ENCODE data around the gene DCAF6.
A peak's percentile ranks its signal among the peaks of the same experiment; 100 is the strongest.

Gene DCAF6

GRCh38 chr1:167957710-167958109 lies 21.2 kb downstream of the DCAF6 start:
- peak; percentile 27 for DNase-seq (ENCODE audit: low read depth)

- no peak for DNase-seq (ENCODE audit: low read depth)
Observed at GRCh38 chr1:167964646-167965045, 28.2 kb downstream of the DCAF6 start.

DNA sequence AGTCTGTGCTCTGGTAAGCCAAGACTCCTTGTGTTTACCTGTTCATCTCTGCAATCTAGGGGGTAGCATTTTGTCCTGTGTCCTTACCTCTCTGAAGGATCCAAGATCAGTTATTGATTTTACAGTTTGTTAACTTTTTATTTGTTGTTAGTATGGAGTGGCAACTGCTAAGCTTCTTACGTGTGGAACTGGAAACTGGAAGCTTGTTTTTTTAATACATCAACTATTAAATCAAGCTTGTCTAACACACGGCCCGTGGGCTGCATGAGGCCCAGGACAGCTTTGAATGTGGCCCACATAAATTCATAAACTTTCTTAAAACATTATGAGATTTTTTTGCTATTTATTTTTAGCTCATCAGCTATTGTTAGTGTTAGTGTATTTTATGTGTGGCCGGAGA lies 29.6 kb downstream of the DCAF6 start:
- DNase-seq (ENCODE audit: low read depth), result no peak

GRCh38 chr1:167968569-167968968 lies 32.1 kb downstream of the DCAF6 start:
- no peak for DNase-seq (ENCODE audit: low read depth)

DNA sequence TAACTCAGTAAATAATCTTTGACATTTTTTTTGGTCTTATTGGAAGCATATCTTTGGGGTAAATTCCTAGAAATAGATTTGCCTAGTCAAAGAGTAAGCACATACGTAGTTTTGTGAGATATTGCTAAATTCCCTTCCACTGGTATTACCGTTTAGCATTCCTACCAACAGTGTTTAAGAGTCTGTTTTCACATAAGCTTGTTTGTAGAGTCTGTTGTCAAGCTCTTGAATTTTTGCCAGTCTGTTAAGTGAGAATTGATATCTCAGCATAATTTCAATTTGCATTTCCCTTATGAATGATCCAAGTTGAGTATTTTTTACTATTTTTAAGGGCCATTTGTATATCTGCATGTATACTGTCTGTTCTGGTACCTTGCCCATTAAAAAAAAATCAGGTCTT lies 37.3 kb downstream of the DCAF6 start:
- DNase-seq (ENCODE audit: low read depth), result no peak

GRCh38 chr1:167974698-167975097 lies 38.2 kb downstream of the DCAF6 start:
- DNase-seq (ENCODE audit: low read depth), result no peak

- DNase-seq (ENCODE audit: low read depth), result no peak
Observed at GRCh38 chr1:167977245-167977644, 40.8 kb downstream of the DCAF6 start.

GRCh38 chr1:167981933-167982332 lies 45.5 kb downstream of the DCAF6 start:
- peak; percentile 56 for DNase-seq (ENCODE audit: low read depth)

DNA sequence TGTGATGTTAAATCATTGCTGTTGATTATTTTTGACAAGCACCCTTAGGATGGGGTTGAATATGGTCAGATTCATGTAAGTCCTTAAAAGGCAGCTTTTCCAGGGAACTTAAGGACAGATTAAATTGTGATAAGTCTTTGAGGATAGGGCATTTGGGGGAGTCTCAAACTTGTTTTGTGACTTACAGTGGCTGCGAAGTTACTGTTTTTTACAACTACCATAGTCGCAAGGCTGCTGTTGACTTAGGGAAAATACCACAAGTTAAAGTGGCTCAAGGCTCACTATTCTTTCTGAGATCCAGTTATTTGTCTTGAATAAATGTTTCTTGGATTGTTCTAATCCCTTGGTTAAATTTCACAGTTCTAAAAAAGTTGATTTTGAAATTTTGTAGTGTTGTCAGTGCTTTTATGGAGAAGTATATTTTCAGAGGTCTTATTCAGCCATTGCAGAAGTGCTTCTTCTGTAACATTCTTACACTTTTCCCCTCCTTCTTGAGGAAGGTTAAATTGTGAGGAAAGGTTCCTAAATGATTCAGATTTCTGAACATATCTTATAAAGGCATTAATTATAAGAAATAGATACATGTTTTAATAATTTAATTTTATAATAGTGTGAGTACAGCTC lies 47.4 kb downstream of the DCAF6 start:
- DNase-seq (ENCODE audit: low read depth), result no peak

GRCh38 chr1:167984886-167985489 lies 48.5 kb downstream of the DCAF6 start:
- DNase-seq (ENCODE audit: low read depth), result no peak

GRCh38 chr1:167987174-167987573 lies 50.7 kb downstream of the DCAF6 start:
- no peak for DNase-seq (ENCODE audit: low read depth)

GRCh38 chr1:167991546-167991945 lies 55.1 kb downstream of the DCAF6 start:
- no peak for DNase-seq (ENCODE audit: low read depth)

GRCh38 chr1:167993720-167994119 lies 57.2 kb downstream of the DCAF6 start:
- no peak for DNase-seq (ENCODE audit: low read depth)

GRCh38 chr1:167994560-167994959 lies 58.1 kb downstream of the DCAF6 start:
- DNase-seq (ENCODE audit: low read depth), result no peak

DNA sequence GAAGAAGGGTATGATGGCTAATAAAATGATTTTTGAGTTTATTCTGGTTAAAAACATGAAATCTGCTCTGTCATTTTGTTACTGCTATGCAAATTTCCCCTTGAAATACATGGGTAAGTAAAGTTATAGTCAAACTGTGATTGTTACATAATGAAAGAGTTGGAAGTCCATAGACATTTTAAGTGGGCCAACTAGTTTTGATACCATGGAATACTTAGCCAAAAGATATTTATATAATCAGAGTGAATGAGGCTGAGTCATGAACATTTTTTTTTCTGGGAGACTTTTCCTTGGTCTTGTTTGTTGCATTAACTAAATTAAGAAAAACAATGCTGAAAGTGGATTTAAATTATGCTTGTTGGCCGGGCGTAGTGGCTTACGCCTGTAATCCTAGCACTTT lies 58.6 kb downstream of the DCAF6 start:
- DNase-seq (ENCODE audit: low read depth), result peak; percentile 23

- DNase-seq (ENCODE audit: low read depth), result no peak
Observed at GRCh38 chr1:167996266-167996665, 59.8 kb downstream of the DCAF6 start.

DNA sequence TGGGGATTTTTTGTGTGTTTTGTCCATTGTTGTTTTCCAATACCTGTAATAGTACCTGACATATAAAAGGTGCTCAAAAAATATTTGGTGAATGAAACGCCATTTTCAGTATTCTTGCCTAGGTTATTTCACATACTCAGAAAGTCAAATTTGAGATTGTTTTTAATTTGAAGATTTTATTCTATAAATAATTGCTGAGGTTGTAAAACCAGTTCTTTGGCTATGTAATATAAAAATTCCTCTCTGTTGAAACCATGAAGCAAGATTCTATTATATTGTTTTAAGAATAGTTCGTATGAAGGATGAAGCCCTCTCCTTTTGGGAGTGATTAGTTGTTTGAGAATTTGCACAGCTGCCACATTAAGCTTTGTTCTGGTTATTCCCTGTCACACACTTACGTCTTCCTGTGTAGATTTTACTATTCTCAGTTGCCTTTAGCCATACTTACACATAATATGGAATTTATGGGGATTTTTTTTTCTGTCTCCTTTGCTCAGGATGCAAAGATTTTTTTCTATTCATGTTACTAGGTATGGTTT lies 60.6 kb downstream of the DCAF6 start:
- DNase-seq (ENCODE audit: low read depth), result no peak

DNA sequence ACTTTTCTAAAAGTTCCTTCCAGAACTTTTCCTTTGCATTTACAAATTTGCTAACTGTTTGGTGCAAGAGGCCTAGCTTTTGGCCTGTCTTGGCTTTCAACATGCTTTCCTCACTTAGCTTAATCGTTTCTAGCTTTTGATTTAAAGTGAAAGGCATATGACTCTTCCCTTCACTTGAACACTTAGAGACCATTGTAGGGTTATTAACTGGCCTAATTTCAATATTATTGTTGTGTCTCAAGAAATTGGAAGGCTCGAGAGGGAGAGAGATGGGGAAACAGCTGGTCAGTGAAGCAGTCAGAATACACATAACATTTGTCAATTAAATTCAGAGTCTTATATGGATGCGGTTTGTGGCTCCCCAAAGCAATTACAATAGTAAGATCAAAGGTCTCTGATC lies 63.4 kb downstream of the DCAF6 start:
- DNase-seq (ENCODE audit: low read depth), result no peak

DNA sequence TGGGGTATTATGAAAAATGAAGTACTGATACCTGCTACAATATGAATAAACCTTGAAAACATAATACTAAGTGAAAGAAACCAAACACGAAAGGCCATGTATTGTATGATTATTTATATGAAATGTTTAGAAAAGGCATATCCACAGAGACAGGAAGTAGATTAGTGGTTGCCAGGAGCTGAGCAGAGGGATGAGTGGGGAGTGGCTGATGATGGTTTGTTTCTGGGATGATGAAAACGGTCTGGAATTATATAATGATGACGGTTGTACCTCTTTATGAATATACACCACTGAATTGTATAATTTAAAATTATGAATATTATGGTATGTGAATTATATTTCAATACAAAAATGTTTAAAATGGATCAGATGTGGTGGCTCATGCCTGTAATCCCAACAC lies 64.2 kb downstream of the DCAF6 start:
- peak; percentile 9 for DNase-seq (ENCODE audit: low read depth)

DNA sequence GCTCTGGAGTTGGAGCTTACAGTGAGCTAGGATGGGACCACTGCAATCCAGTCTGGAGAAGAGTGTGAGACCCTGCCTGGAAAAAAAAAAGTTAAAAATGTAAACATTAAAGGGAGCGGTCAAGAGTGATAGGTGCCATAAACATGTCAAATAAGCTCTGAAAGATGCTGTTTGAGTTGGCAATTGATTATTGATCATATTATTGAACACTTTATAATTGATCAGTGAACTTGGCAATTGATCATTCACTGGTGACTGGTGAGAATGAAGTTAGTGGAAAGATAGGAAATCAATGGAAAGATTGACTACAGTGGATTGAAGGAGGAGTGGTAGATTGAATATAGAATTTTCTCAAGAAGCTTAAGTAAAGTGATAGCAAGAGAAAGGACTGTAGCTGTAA lies 64.7 kb downstream of the DCAF6 start:
- no peak for DNase-seq (ENCODE audit: low read depth)

DNA sequence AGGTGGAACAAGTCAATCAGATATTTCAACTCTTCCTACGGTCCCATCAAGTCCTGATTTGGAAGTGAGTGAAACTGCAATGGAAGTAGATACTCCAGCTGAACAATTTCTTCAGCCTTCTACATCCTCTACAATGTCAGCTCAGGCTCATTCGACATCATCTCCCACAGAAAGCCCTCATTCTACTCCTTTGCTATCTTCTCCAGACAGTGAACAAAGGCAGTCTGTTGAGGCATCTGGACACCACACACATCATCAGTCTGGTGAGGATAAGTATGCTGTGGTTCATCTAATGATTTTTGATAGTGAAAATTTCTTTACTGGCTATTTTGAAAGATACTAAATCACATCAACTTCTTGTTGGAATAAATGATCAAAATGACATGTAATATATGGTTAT lies 68.0 kb downstream of the DCAF6 start:
- DNase-seq (ENCODE audit: low read depth), result no peak

GRCh38 chr1:168005529-168005928 lies 69.0 kb downstream of the DCAF6 start:
- no peak for DNase-seq (ENCODE audit: low read depth)

- DNase-seq (ENCODE audit: low read depth), result peak; percentile 20
Observed at GRCh38 chr1:168007691-168008090, 71.2 kb downstream of the DCAF6 start.

DNA sequence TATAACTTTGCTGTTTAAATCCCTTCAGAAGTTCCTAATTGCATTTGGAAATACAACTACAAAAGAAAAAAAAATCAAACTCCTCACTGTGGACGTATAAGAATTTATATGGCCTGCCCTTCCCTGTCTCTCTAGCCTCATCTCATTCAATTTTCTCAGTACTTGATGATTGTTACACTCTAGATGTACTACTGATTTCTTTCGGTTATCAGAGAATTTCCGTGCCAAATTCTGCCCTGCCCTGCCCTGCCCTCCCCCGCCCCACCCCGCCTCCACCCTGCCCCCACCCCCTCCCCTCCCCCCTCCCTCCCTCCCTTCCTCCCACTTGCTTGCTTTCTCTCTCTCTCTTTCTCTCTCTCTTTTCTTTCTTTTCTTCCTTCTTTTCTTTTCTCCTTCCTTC lies 72.1 kb downstream of the DCAF6 start:
- no peak for DNase-seq (ENCODE audit: low read depth)

All from EH (cell line).